IMR-90 (cell line): ENCODE results near the gene LRRC4C. TPM values are rescaled to one million over a fixed set of nuclear protein-coding genes. Genes with fewer than 3 reads are reported as not detected.

ENCODE experiments used
- ATAC-seq: fragments of 200-7000 bp; cut with Tn5 transposase; 2 replicates; pipeline ENCODE4 v1.9.1; 2020; ENCODE audit warnings: low read depth, mild to moderate bottlenecking, moderate library complexity
- BruUV-seq: library from RNA; stranded (reverse); fragments of 400-500 nt; replicated peaks from 2 replicates; lab custom pipeline; 2021; lab: Mats Ljungman, UMichigan
- CTCF ChIA-PET: fragments of 300-600 bp; formaldehyde crosslinking; extraction: SDS; loops from one replicate; lab custom pipeline; 2021; ENCODE audit warnings: antibody characterized with exemption; lab: Yijun Ruan, JAX
- POLR2A ChIA-PET: fragments of 300-600 bp; sonication (Branson Sonifier 250); formaldehyde crosslinking; loops from one replicate; lab custom pipeline; 2022; ENCODE audit warnings: antibody characterized with exemption; ENCODE audit not compliant: unreplicated experiment; lab: Charles Lee
- DNase-seq: peaks from one replicate; pipeline ENCODE4 v3.0.0; 2013
- H2AFZ ChIP-seq: replicated peaks from 2 replicates; pipeline ENCODE3; 2013; ENCODE audit warnings: low read length, mild to moderate bottlenecking; ENCODE audit not compliant: poor library complexity
- H2AK5ac ChIP-seq: 2 replicates; pipeline ENCODE4 v1.6.1; 2013; ENCODE audit warnings: low read depth, low read length, inconsistent platforms
- H2AK9ac ChIP-seq: replicated peaks from 2 replicates; pipeline ENCODE3; 2013; ENCODE audit warnings: mild to moderate bottlenecking, low read depth, low read length, moderate library complexity; ENCODE audit not compliant: poor library complexity
- H2BK120ac ChIP-seq: 2 replicates; pipeline ENCODE4 v1.6.1; 2013; ENCODE audit warnings: low read depth, low read length, inconsistent platforms
- H2BK15ac ChIP-seq: 3 replicates; pipeline ENCODE4 v1.6.1; 2013; ENCODE audit warnings: low read depth, low read length, inconsistent platforms
- H2BK20ac ChIP-seq: 2 replicates; pipeline ENCODE4 v1.6.1; 2013; ENCODE audit warnings: low read depth, mild to moderate bottlenecking, inconsistent platforms, low read length, moderate library complexity
- H2BK5ac ChIP-seq: 2 replicates; pipeline ENCODE4 v1.6.1; 2013; ENCODE audit warnings: mild to moderate bottlenecking, low read depth, low read length, inconsistent platforms; ENCODE audit not compliant: poor library complexity, severe bottlenecking
- H3K14ac ChIP-seq: replicated peaks from 2 replicates; pipeline ENCODE4 v1.6.1; 2013; ENCODE audit warnings: low read depth, low read length, inconsistent platforms
- H3K18ac ChIP-seq: 2 replicates; pipeline ENCODE4 v1.6.1; 2013; ENCODE audit warnings: low read depth, low read length, control low read depth
- H3K23ac ChIP-seq: 2 replicates; pipeline ENCODE4 v1.6.1; 2013; ENCODE audit warnings: low read depth, low read length, inconsistent platforms
- H3K27ac ChIP-seq: 2 replicates; pipeline ENCODE4 v1.5.1; 2013; ENCODE audit warnings: mild to moderate bottlenecking, control low read depth, low read length; ENCODE audit not compliant: insufficient read depth
- H3K27me3 ChIP-seq: 2 replicates; pipeline ENCODE4 v1.6.1; 2013; ENCODE audit warnings: low read length; ENCODE audit not compliant: control insufficient read depth, insufficient read depth
- H3K36me3 ChIP-seq: 2 replicates; pipeline ENCODE4 v1.6.1; 2013; ENCODE audit warnings: low read length, mixed read lengths; ENCODE audit not compliant: control insufficient read depth, insufficient read depth
- H3K4ac ChIP-seq: 2 replicates; pipeline ENCODE4 v1.6.1; 2013; ENCODE audit warnings: low read depth, low read length, inconsistent platforms
- H3K4me1 ChIP-seq: 2 replicates; pipeline ENCODE4 v1.6.1; 2013; ENCODE audit warnings: low read length, mixed read lengths; ENCODE audit not compliant: control insufficient read depth, insufficient read depth
- H3K4me2 ChIP-seq: 2 replicates; pipeline ENCODE4 v1.6.1; 2013; ENCODE audit warnings: low read depth, mild to moderate bottlenecking, control low read depth, low read length, moderate library complexity
- H3K4me3 ChIP-seq: 2 replicates; pipeline ENCODE4 v1.5.1; 2013; ENCODE audit warnings: low read depth, mild to moderate bottlenecking, control low read depth, low read length, moderate library complexity; ENCODE audit not compliant: insufficient read depth
- H3K56ac ChIP-seq: 2 replicates; pipeline ENCODE4 v1.6.1; 2013; ENCODE audit warnings: low read length, inconsistent platforms; ENCODE audit not compliant: insufficient read depth; ENCODE audit errors: extremely low read depth
- H3K79me1 ChIP-seq, 2 experiments: 2 replicates each; pipeline ENCODE4 v1.6.1; 2013; ENCODE audit warnings: low read length in 2 of 2, inconsistent platforms in 1 of 2, low read depth in 1 of 2
- H3K9ac ChIP-seq: 2 replicates; pipeline ENCODE4 v1.6.1; 2013; ENCODE audit warnings: low read depth, low read length, control low read depth
- H3K9me1 ChIP-seq: 2 replicates; pipeline ENCODE4 v1.6.1; 2013; ENCODE audit warnings: low read length, inconsistent platforms; ENCODE audit not compliant: insufficient read depth
- H3K9me3 ChIP-seq: 2 replicates; pipeline ENCODE4 v1.6.1; 2013; ENCODE audit warnings: low read length; ENCODE audit not compliant: control insufficient read depth, insufficient read depth
- H4K20me1 ChIP-seq: 2 replicates; pipeline ENCODE4 v1.6.1; 2013; ENCODE audit warnings: low read length, inconsistent platforms; ENCODE audit not compliant: insufficient read depth
- H4K5ac ChIP-seq: 2 replicates; pipeline ENCODE4 v1.6.1; 2013; ENCODE audit warnings: mild to moderate bottlenecking, low read depth, low read length, control low read depth
- H4K8ac ChIP-seq, 2 experiments: 2 replicates each; pipeline ENCODE4 v1.6.1; 2013; ENCODE audit warnings: low read depth in 2 of 2, low read length in 2 of 2, control low read depth in 1 of 2, inconsistent platforms in 1 of 2
- H4K91ac ChIP-seq: 2 replicates; pipeline ENCODE4 v1.6.1; 2013; ENCODE audit warnings: low read depth, low read length, inconsistent platforms; ENCODE audit not compliant: insufficient read depth
- BHLHE40 ChIP-seq: fragments of 150-350 bp; IDR thresholded peaks from 2 replicates; pipeline ENCODE4 v1.6.1; 2016; ENCODE audit warnings: mild to moderate bottlenecking, low read depth, low read length
- CEBPB ChIP-seq: IDR thresholded peaks from 2 replicates; pipeline ENCODE4 v1.6.1; 2012; ENCODE audit warnings: low read depth, low read length, improper control_type of control experiment
- CHD1 ChIP-seq: IDR thresholded peaks from 2 replicates; pipeline ENCODE4 v1.6.1; 2012; ENCODE audit warnings: low read depth, low read length, improper control_type of control experiment
- CTCF ChIP-seq: conservative IDR thresholded peaks from 2 replicates; pipeline ENCODE4 v1.5.1; 2012; ENCODE audit warnings: mild to moderate bottlenecking, low read depth, low read length, improper control_type of control experiment
- ELK1 ChIP-seq: fragments of 150-350 bp; IDR thresholded peaks from 2 replicates; pipeline ENCODE4 v1.6.1; 2016; ENCODE audit warnings: low read depth, mild to moderate bottlenecking, low read length, moderate library complexity, borderline replicate concordance
- FOS ChIP-seq: fragments of 150-350 bp; IDR thresholded peaks from 2 replicates; pipeline ENCODE4 v1.6.1; 2016; ENCODE audit warnings: low read depth, low read length
- MAFK ChIP-seq: IDR thresholded peaks from 2 replicates; pipeline ENCODE4 v1.6.1; 2012; ENCODE audit warnings: low read depth, low read length, improper control_type of control experiment
- MAZ ChIP-seq: IDR thresholded peaks from 2 replicates; pipeline ENCODE4 v1.6.1; 2012; ENCODE audit warnings: low read depth, mild to moderate bottlenecking, low read length, improper control_type of control experiment, moderate library complexity, borderline replicate concordance
- NFE2L2 ChIP-seq: fragments of 150-350 bp; IDR thresholded peaks from 2 replicates; pipeline ENCODE4 v1.6.1; 2016; ENCODE audit warnings: low read depth, mild to moderate bottlenecking, low read length
- POLR2A ChIP-seq: IDR thresholded peaks from 2 replicates; pipeline ENCODE4 v1.6.1; 2012; ENCODE audit warnings: mild to moderate bottlenecking, low read depth, low read length
- RAD21 ChIP-seq: IDR thresholded peaks from 2 replicates; pipeline ENCODE4 v1.6.1; 2012; ENCODE audit warnings: low read length, improper control_type of control experiment
- RCOR1 ChIP-seq: IDR thresholded peaks from 2 replicates; pipeline ENCODE4 v1.6.1; 2012; ENCODE audit warnings: mild to moderate bottlenecking, low read length, improper control_type of control experiment; ENCODE audit not compliant: insufficient replicate concordance
- RFX5 ChIP-seq: IDR thresholded peaks from 2 replicates; pipeline ENCODE4 v1.8.0; 2012; ENCODE audit warnings: low read depth, mild to moderate bottlenecking, low read length, moderate library complexity
- SMC3 ChIP-seq: fragments of 150-350 bp; IDR thresholded peaks from 2 replicates; pipeline ENCODE4 v1.6.1; 2016; ENCODE audit warnings: low read depth, mild to moderate bottlenecking, antibody characterized with exemption, low read length, moderate library complexity
- USF2 ChIP-seq: fragments of 150-350 bp; IDR thresholded peaks from 2 replicates; pipeline ENCODE4 v1.6.1; 2017; ENCODE audit warnings: mild to moderate bottlenecking, antibody characterized with exemption, low read length, low read depth
- WGBS, 2 experiments: methylation state at CpG; one replicate each; pipeline versions ENCODE4 v1.1.5 to v1.1.7; 2013; ENCODE audit warnings: missing lambda C conversion rate in 2 of 2; ENCODE audit not compliant: insufficient read length in 1 of 2; ENCODE audit errors: extremely low coverage in 2 of 2; 5-methylcytosine and 5-hydroxymethylcytosine counted together
- dilution Hi-C: fragments of 300-500 bp; cut with HindIII; formaldehyde crosslinking; loops from one replicate; pipeline ENCODE4 v1.14.3; 2018; ENCODE audit warnings: low sequenced_read_pairs; ENCODE audit not compliant: unreplicated experiment
- in situ Hi-C: fragments of 300-500 bp; cut with MboI; formaldehyde crosslinking; loops from 3 replicates; pipeline ENCODE4 v1.14.3; 2019; ENCODE audit warnings: low sequenced_read_pairs, inconsistent platforms, mixed read lengths
- intact Hi-C: fragments of 100-400 bp; cut with micrococcal nuclease; formaldehyde crosslinking; loops from 2 replicates; pipeline ENCODE4 v1.10.0; 2022
- polyA plus RNA-seq, 3 experiments: library from polyadenylated mRNA; depleted of rRNA; stranded (reverse); fragments of >200 nt; gene quantifications; 2 replicates each; pipeline ENCODE4 v1.2.3, GENCODE V29; 2012; ENCODE audit warnings: low replicate concordance in 1 of 3
- total RNA-seq: library from RNA; depleted of rRNA; stranded (reverse); fragments of >200 nt; gene quantifications from 2 replicates; pipeline ENCODE4 v1.2.3, GENCODE V29; 2012

The LRRC4C gene
- total and polyA plus RNA-seq, 2 of the 4 experiments (the other 2 are of a cell fraction), result under 0.01 to 0.03 TPM

- Histone ChIP-seq H3K4me3 (no peak overlapping the region), H3K18ac (no peak overlapping the region), H3K27ac (no peak overlapping the region), H2BK15ac (no peak overlapping the region), H4K8ac (no peak overlapping the region), H3K9me1 (no peaks in the 10 kb centered on the region), H3K4me1 (no peaks in the 10 kb centered on the region), H2AFZ (no peak overlapping the region), H4K20me1 (no peaks in the 10 kb centered on the region), H3K4me2 (no peak overlapping the region), H3K23ac (no peak overlapping the region), H3K79me1 (no peaks in the 10 kb centered on the region), H3K9ac (no peak overlapping the region), H2BK20ac (no peak overlapping the region), H3K4ac (no peak overlapping the region), H2AK5ac (no peak overlapping the region), H2BK5ac (no peak overlapping the region), H3K14ac (no peak overlapping the region), H3K56ac (no peak overlapping the region), H4K91ac (no peak overlapping the region), H2AK9ac (no peak overlapping the region), H3K9me3 (no peaks in the 10 kb centered on the region; the same call in none of the 2 replicates), H4K5ac (no peak overlapping the region), H3K27me3 (no peaks in the 10 kb centered on the region), H3K36me3 (no peaks in the 10 kb centered on the region), H2BK120ac (no peak overlapping the region)
- dilution Hi-C loops, result no loop called here
- ChIA-PET CTCF (no interaction called here), POLR2A (no interaction called here)
- DNase-seq (no peak), ATAC-seq (no peak)
- WGBS, 2 experiments, result no CpG with 5 or more reads among the region's 1 CpG
- TF ChIP-seq RFX5 (no peak), RAD21 (no peak), CHD1 (no peak), RCOR1 (no peak), SMC3 (no peak), CTCF (no peak), CEBPB (no peak), MAZ (no peak), MAFK (no peak), USF2 (no peak), NFE2L2 (no peak), FOS (no peak), ELK1 (no peak), POLR2A (no peak), BHLHE40 (no peak)
- in situ Hi-C loops, result no loop called here
- intact Hi-C loops, result no loop called here
- no TSS peak for BruUV-seq
Observed at GRCh38 chr11:41175304-41175972, 284.0 kb downstream of the LRRC4C start.
